Measurements from ENCODE around the gene LHX8.

- TF ChIP-seq SIN3A (IDR thresholded peaks at IDR 0.05; ENCODE audit: borderline replicate concordance, insufficient read depth, low read depth, low read length) (no peak), CTCF (IDR thresholded peaks at IDR 0.05) (no peak), REST (IDR thresholded peaks at IDR 0.05; ENCODE audit: insufficient read depth in 1 of 2, low read depth in 2 of 2, low read length in 1 of 2) (no peak), TCF7L2 (IDR thresholded peaks at IDR 0.05; ENCODE audit: low read depth, low read length) (no peak)
Measured at GRCh38 chr1:75087278-75087677, 46.9 kb upstream of the LHX8 start.
